Mesenchymal stem cell (in vitro differentiated cells and primary cell): Measurements from ENCODE around the gene ASXL1.

Experiments used
- DNase-seq: peaks from one replicate; pipeline ENCODE4 v3.0.0-alpha.2; 2013
- H2AFZ ChIP-seq: one replicate; pipeline ENCODE4 v1.6.1; 2013; ENCODE audit warnings: low read depth, mild to moderate bottlenecking, control low read depth, inconsistent platforms, low read length, moderate library complexity
- H2AK5ac ChIP-seq: 2 replicates; pipeline ENCODE4 v1.6.1; 2013; ENCODE audit warnings: low read length, moderate library complexity, mild to moderate bottlenecking, inconsistent platforms; ENCODE audit not compliant: severe bottlenecking
- H2BK120ac ChIP-seq: one replicate; pipeline ENCODE4 v1.6.1; 2013; ENCODE audit warnings: low read depth, mild to moderate bottlenecking, inconsistent platforms, low read length, moderate library complexity
- H2BK12ac ChIP-seq, 2 experiments: one replicate each; pipeline ENCODE4 v1.6.1; 2013; ENCODE audit warnings: inconsistent platforms in 2 of 2, low read length in 2 of 2, mild to moderate bottlenecking in 2 of 2, moderate library complexity in 2 of 2, control low read depth in 1 of 2
- H2BK15ac ChIP-seq: one replicate; pipeline ENCODE4 v1.6.1; 2013; ENCODE audit warnings: mild to moderate bottlenecking, low read depth, inconsistent platforms; ENCODE audit not compliant: poor library complexity, severe bottlenecking
- H2BK5ac ChIP-seq: 2 replicates; pipeline ENCODE4 v1.6.1; 2013; ENCODE audit warnings: low read depth, mild to moderate bottlenecking, low read length, control low read depth, inconsistent platforms; ENCODE audit not compliant: poor library complexity, severe bottlenecking
- H3K14ac ChIP-seq, 2 experiments: one replicate each; pipeline ENCODE4 v1.6.1; 2013; ENCODE audit warnings: inconsistent platforms in 2 of 2, low read length in 2 of 2, control low read depth in 1 of 2, mild to moderate bottlenecking in 1 of 2, moderate library complexity in 1 of 2
- H3K18ac ChIP-seq, 2 experiments: one replicate each; pipeline ENCODE4 v1.6.1; 2013; ENCODE audit warnings: inconsistent platforms in 2 of 2, low read length in 2 of 2, control low read depth in 1 of 2, low read depth in 1 of 2, mild to moderate bottlenecking in 1 of 2
- H3K23ac ChIP-seq, 2 experiments: one replicate each; pipeline ENCODE4 v1.6.1; 2013; ENCODE audit warnings: inconsistent platforms in 2 of 2, low read length in 2 of 2, mild to moderate bottlenecking in 2 of 2, moderate library complexity in 2 of 2, control low read depth in 1 of 2
- H3K27ac ChIP-seq: 2 replicates; pipeline ENCODE4 v1.5.1; 2013; ENCODE audit warnings: mild to moderate bottlenecking, moderate library complexity, low read length, control low read depth, inconsistent platforms; ENCODE audit not compliant: poor library complexity, severe bottlenecking
- H3K27me3 ChIP-seq, 2 experiments: 2 replicates each; pipeline versions ENCODE4 v1.6.1 to v1.7.0; 2013; ENCODE audit warnings: low read length in 2 of 2, mild to moderate bottlenecking in 2 of 2, moderate library complexity in 2 of 2, control low read depth in 1 of 2, inconsistent platforms in 1 of 2; ENCODE audit not compliant: control insufficient read depth in 1 of 2, insufficient read depth in 1 of 2
- H3K36me3 ChIP-seq, 2 experiments: 2 replicates each; pipeline versions ENCODE4 v1.6.1 to v1.7.0; 2013; ENCODE audit warnings: low read length in 2 of 2, control low read depth in 1 of 2, inconsistent platforms in 1 of 2, low read depth in 1 of 2, mild to moderate bottlenecking in 1 of 2; ENCODE audit not compliant: insufficient read depth in 2 of 2, control insufficient read depth in 1 of 2
- H3K4ac ChIP-seq, 2 experiments: one replicate each; pipeline ENCODE4 v1.6.1; 2013; ENCODE audit warnings: inconsistent platforms in 2 of 2, low read length in 2 of 2, mild to moderate bottlenecking in 2 of 2, moderate library complexity in 2 of 2, control low read depth in 1 of 2, low read depth in 1 of 2
- H3K4me1 ChIP-seq: 2 replicates; pipeline ENCODE4 v1.6.1; 2013; ENCODE audit warnings: low read depth, low read length, control low read depth; ENCODE audit not compliant: control insufficient read depth, insufficient read depth
- H3K4me2 ChIP-seq: 2 replicates; pipeline ENCODE4 v1.6.1; 2013; ENCODE audit warnings: low read length, mild to moderate bottlenecking, inconsistent platforms; ENCODE audit not compliant: poor library complexity, severe bottlenecking
- H3K4me3 ChIP-seq, 2 experiments: 2 replicates each; pipeline versions ENCODE4 v1.5.1 to v1.7.0; 2013; ENCODE audit warnings: low read length in 2 of 2, mild to moderate bottlenecking in 2 of 2, control low read depth in 1 of 2, low read depth in 1 of 2; ENCODE audit not compliant: insufficient read depth in 1 of 2
- H3K79me1 ChIP-seq: replicated peaks from 2 replicates; pipeline ENCODE4 v1.6.1; 2013; ENCODE audit warnings: mild to moderate bottlenecking, control low read depth, low read length, inconsistent platforms; ENCODE audit not compliant: poor library complexity, severe bottlenecking
- H3K9ac ChIP-seq: 2 replicates; pipeline ENCODE4 v1.7.0; 2013; ENCODE audit warnings: mild to moderate bottlenecking, low read length, moderate library complexity
- H3K9me3 ChIP-seq: 2 replicates; pipeline ENCODE4 v1.7.0; 2013; ENCODE audit warnings: mild to moderate bottlenecking, low read length; ENCODE audit not compliant: control insufficient read depth
- H4K8ac ChIP-seq: one replicate; pipeline ENCODE4 v1.6.1; 2013; ENCODE audit warnings: inconsistent platforms, mild to moderate bottlenecking, low read length, moderate library complexity
- H4K91ac ChIP-seq: one replicate; pipeline ENCODE4 v1.6.1; 2013; ENCODE audit warnings: mild to moderate bottlenecking, low read length, inconsistent platforms
- WGBS: methylation state at CpG from one replicate; pipeline ENCODE4 v1.1.7; 2013; ENCODE audit warnings: mixed read lengths; 5-methylcytosine and 5-hydroxymethylcytosine counted together

The ASXL1 gene

GRCh38 chr20:32439132-32439829 lies 81.2 kb downstream of the ASXL1 start:
- Histone ChIP-seq H3K27me3 (no peaks in the 10 kb centered on the region), H3K4me2 (no peak overlapping the region), H4K8ac (no peak overlapping the region), H2BK120ac (no peak overlapping the region), H3K23ac (peak overlapping the region in 1 of 2 experiments; percentile 9), H3K14ac (no peak overlapping the region), H3K27ac (no peak overlapping the region), H2BK12ac (no peak overlapping the region), H3K4ac (no peak overlapping the region), H2AK5ac (no peak overlapping the region), H2BK15ac (no peak overlapping the region), H3K4me1 (peaks cover 2% of the 10 kb centered on the region), H3K79me1 (peaks cover 68% of the 10 kb centered on the region), H3K18ac (peak overlapping the region in 1 of 2 experiments; percentile 13), H4K91ac (no peak overlapping the region), H2BK5ac (no peak overlapping the region), H3K36me3 (peaks cover 69 to 84% of the 10 kb centered on the region in 2 experiments), H3K4me3 (no peak overlapping the region), H3K9me3 (no peaks in the 10 kb centered on the region), H2AFZ (no peak overlapping the region), H3K9ac (peak overlapping the region; percentile 4)
- peak; percentile 79 for DNase-seq
- 91% methylated on average over 11 of the region's 11 CpGs for WGBS

DNA sequence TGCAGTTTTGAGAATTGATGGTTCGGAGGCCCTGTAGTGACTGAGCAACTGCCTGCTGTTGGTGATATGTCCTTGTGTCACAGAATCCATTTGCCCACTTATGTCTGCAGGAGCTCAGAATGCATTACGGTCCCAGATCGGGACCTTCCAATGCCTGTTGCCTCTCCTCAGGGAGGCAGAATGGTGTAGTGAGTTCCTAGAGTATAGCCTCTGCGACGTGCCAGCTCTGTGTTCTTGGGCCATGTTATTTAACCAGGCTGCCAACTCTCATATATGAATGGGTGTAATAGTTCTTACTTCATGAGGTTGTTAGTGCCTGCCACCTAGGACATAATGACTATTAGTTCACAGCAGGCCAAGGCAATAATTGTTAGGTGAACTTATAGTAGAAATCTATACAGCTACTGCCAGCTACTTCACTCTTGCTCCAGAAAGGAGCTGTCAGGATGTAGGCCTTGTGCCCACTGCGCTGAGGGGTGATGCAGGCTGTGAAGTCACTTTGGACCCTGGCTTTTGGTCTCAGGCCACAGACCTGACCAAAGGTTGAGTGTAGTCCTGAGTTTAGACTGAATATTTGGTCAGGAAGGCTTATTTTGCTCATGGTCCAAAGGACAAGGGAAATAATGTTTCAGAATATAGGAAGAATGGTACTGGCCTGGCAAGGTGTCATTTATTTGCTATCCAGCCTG lies 82.1 kb downstream of the ASXL1 start:
- Histone ChIP-seq H4K91ac (no peak overlapping the region), H3K27ac (no peak overlapping the region), H2BK5ac (no peak overlapping the region), H3K36me3 (peaks cover 65 to 84% of the 10 kb centered on the region in 2 experiments), H4K8ac (no peak overlapping the region), H3K4me1 (peaks cover 2% of the 10 kb centered on the region), H3K18ac (no peak overlapping the region), H3K79me1 (peaks cover 66% of the 10 kb centered on the region), H2AFZ (no peak overlapping the region), H3K4me2 (no peak overlapping the region), H2BK15ac (no peak overlapping the region), H3K23ac (no peak overlapping the region), H2AK5ac (no peak overlapping the region), H2BK12ac (no peak overlapping the region), H3K14ac (no peak overlapping the region), H3K4me3 (no peak overlapping the region), H3K4ac (no peak overlapping the region), H2BK120ac (no peak overlapping the region), H3K9me3 (no peaks in the 10 kb centered on the region), H3K9ac (no peak overlapping the region), H3K27me3 (no peaks in the 10 kb centered on the region)
- DNase-seq = no peak
- 92% methylated on average over 6 of the region's 6 CpGs for WGBS

- H3K4me2 ChIP-seq = no peak overlapping the region
- H2BK15ac ChIP-seq = no peak overlapping the region
- no peak overlapping the region for H3K23ac ChIP-seq
These were observed 82.6 kb downstream of the ASXL1 start for GRCh38 chr20:32440758-32441078.

DNA sequence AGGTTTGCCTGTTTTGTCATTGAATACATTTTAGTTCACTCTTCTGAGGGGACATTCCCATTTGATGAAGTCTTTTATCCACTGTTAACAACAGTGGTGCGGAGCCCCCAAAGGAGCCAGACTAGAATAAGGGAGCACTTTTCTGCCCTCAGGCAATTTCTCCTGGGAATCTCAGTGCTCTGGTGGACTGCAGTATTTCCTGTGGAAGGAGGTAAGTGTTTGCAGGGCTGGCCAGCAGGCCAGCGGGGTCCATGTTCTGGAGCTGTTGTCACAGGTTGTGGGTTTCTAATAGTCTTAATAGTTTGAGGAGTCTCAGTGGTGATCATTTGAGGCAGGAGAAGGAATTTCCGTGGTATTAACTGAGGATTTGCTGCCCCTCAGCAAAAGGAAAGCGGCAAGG lies 83.5 kb downstream of the ASXL1 start:
- Histone ChIP-seq H4K91ac (no peak overlapping the region), H3K23ac (no peak overlapping the region), H2AFZ (no peak overlapping the region), H3K4ac (no peak overlapping the region), H3K18ac (no peak overlapping the region), H3K27me3 (no peaks in the 10 kb centered on the region), H3K27ac (no peak overlapping the region), H2AK5ac (no peak overlapping the region), H3K79me1 (peaks cover 58% of the 10 kb centered on the region), H3K4me1 (peaks cover 13% of the 10 kb centered on the region), H3K4me2 (no peak overlapping the region), H2BK15ac (no peak overlapping the region), H4K8ac (no peak overlapping the region), H3K4me3 (no peak overlapping the region), H2BK120ac (no peak overlapping the region), H3K9me3 (no peaks in the 10 kb centered on the region), H3K9ac (no peak overlapping the region), H3K14ac (no peak overlapping the region), H2BK12ac (no peak overlapping the region), H3K36me3 (peaks cover 64 to 84% of the 10 kb centered on the region in 2 experiments), H2BK5ac (no peak overlapping the region)
- 85% methylated on average over 4 of the region's 4 CpGs for WGBS
- DNase-seq = no peak

More at GRCh38 chr20:32440758-32441078, 82.6 kb downstream of the ASXL1 start:
- Histone ChIP-seq H4K91ac (no peak overlapping the region), H3K18ac (no peak overlapping the region), H3K36me3 (peaks cover 64 to 84% of the 10 kb centered on the region in 2 experiments), H2BK120ac (no peak overlapping the region), H4K8ac (no peak overlapping the region), H3K4ac (no peak overlapping the region), H3K27me3 (no peaks in the 10 kb centered on the region), H3K4me1 (peaks cover 6% of the 10 kb centered on the region), H3K4me3 (no peak overlapping the region), H2AK5ac (no peak overlapping the region), H3K79me1 (peaks cover 63% of the 10 kb centered on the region), H3K27ac (no peak overlapping the region), H2BK5ac (no peak overlapping the region), H3K9me3 (no peaks in the 10 kb centered on the region), H3K9ac (no peak overlapping the region), H2AFZ (no peak overlapping the region), H2BK12ac (no peak overlapping the region), H3K14ac (no peak overlapping the region)
- WGBS = 100% methylated on average over 4 of the region's 4 CpGs
- DNase-seq = no peak
